ENCODE data around the gene PRDM11.

The PRDM11 gene

GRCh38 chr11:45158210-45158731 is 11.8 kb downstream of the PRDM11 start:
- Histone ChIP-seq H3K36me3 (ENCODE audit: insufficient read depth, low read length) (no peaks in the 10 kb centered on the region), H3K79me2 (ENCODE audit: insufficient read depth, low read length) (no peaks in the 10 kb centered on the region), H2AFZ (ENCODE audit: low read depth, low read length) (no peak overlapping the region), H3K9ac (ENCODE audit: low read depth, low read length) (no peak overlapping the region), H3K9me3 (ENCODE audit: insufficient read depth, low read length, severe bottlenecking) (no peaks in the 10 kb centered on the region), H3K4me1 (ENCODE audit: insufficient read depth, low read length) (no peaks in the 10 kb centered on the region), H3K4me3 (ENCODE audit: low read depth in 1 of 2, low read length in 2 of 2) (no peak overlapping the region), H3K27me3 (ENCODE audit: insufficient read depth, low read length, poor library complexity) (no peaks in the 10 kb centered on the region), H3K27ac (ENCODE audit: low read length) (no peak overlapping the region), H3K4me2 (ENCODE audit: insufficient read depth, low read length) (no peak overlapping the region), H4K20me1 (ENCODE audit: insufficient read depth, low read length) (peaks cover 41% of the 10 kb centered on the region; the same call in 1 of the 2 replicates)
- ATAC-seq (ENCODE audit: insufficient read depth, low read depth) (no peak), DNase-seq (no peak)
- no peak for TF ChIP-seq EZH2 (IDR thresholded peaks at IDR 0.05; ENCODE audit: borderline replicate concordance, low read depth, low read length, severe bottlenecking)
- TF ChIP-seq CTCF (IDR thresholded peaks at IDR 0.05; ENCODE audit: borderline replicate concordance, extremely low read depth, low read length, poor library complexity, severe bottlenecking), result no peak

- no peak for TF ChIP-seq EZH2 (IDR thresholded peaks at IDR 0.05; ENCODE audit: borderline replicate concordance, low read depth, low read length, severe bottlenecking)
- TF ChIP-seq CTCF (IDR thresholded peaks at IDR 0.05; ENCODE audit: borderline replicate concordance, extremely low read depth, low read length, poor library complexity, severe bottlenecking), result no peak
- peaks cover 38% of the 10 kb centered on the region; the same call in 1 of the 2 replicates for H4K20me1 ChIP-seq (ENCODE audit: insufficient read depth, low read length)
- no peak overlapping the region for H3K4me3 ChIP-seq (ENCODE audit: low read depth in 1 of 2, low read length in 2 of 2)
- H3K27me3 ChIP-seq (ENCODE audit: insufficient read depth, low read length, poor library complexity), result no peaks in the 10 kb centered on the region
- H3K4me2 ChIP-seq (ENCODE audit: insufficient read depth, low read length), result no peak overlapping the region
- H3K79me2 ChIP-seq (ENCODE audit: insufficient read depth, low read length), result no peaks in the 10 kb centered on the region
- no peaks in the 10 kb centered on the region for H3K36me3 ChIP-seq (ENCODE audit: insufficient read depth, low read length)
- DNase-seq (no peak), ATAC-seq (ENCODE audit: insufficient read depth, low read depth) (no peak)
- no peak overlapping the region for H2AFZ ChIP-seq (ENCODE audit: low read depth, low read length)
- no peaks in the 10 kb centered on the region for H3K4me1 ChIP-seq (ENCODE audit: insufficient read depth, low read length)
- H3K9me3 ChIP-seq (ENCODE audit: insufficient read depth, low read length, severe bottlenecking), result no peaks in the 10 kb centered on the region
- no peak overlapping the region for H3K9ac ChIP-seq (ENCODE audit: low read depth, low read length)
- no peak overlapping the region for H3K27ac ChIP-seq (ENCODE audit: low read length)
These were observed 12.6 kb downstream of the PRDM11 start for GRCh38 chr11:45158891-45159605.

- H3K27me3 ChIP-seq (ENCODE audit: insufficient read depth, low read length, poor library complexity), result no peaks in the 10 kb centered on the region
- DNase-seq, result no peak
- no peaks in the 10 kb centered on the region for H3K36me3 ChIP-seq (ENCODE audit: insufficient read depth, low read length)
- H4K20me1 ChIP-seq (ENCODE audit: insufficient read depth, low read length), result peaks cover 38% of the 10 kb centered on the region; the same call in 1 of the 2 replicates
- TF ChIP-seq EZH2 (IDR thresholded peaks at IDR 0.05; ENCODE audit: borderline replicate concordance, low read depth, low read length, severe bottlenecking) (no peak), CTCF (IDR thresholded peaks at IDR 0.05; ENCODE audit: borderline replicate concordance, extremely low read depth, low read length, poor library complexity, severe bottlenecking) (no peak)
- H3K4me2 ChIP-seq (ENCODE audit: insufficient read depth, low read length), result no peak overlapping the region
- H3K4me1 ChIP-seq (ENCODE audit: insufficient read depth, low read length), result no peaks in the 10 kb centered on the region
- ATAC-seq (ENCODE audit: insufficient read depth, low read depth), result no peak
- H3K79me2 ChIP-seq (ENCODE audit: insufficient read depth, low read length), result no peaks in the 10 kb centered on the region
- no peak overlapping the region for H3K9ac ChIP-seq (ENCODE audit: low read depth, low read length)
- H3K4me3 ChIP-seq (ENCODE audit: low read depth in 1 of 2, low read length in 2 of 2), result no peak overlapping the region
- no peak overlapping the region for H3K27ac ChIP-seq (ENCODE audit: low read length)
- no peak overlapping the region for H2AFZ ChIP-seq (ENCODE audit: low read depth, low read length)
- H3K9me3 ChIP-seq (ENCODE audit: insufficient read depth, low read length, severe bottlenecking), result no peaks in the 10 kb centered on the region
These were observed 13.4 kb downstream of the PRDM11 start for GRCh38 chr11:45159781-45160365.

All from DND-41 (cell line).